ENCODE results near the gene CAB39.

Gene CAB39

GRCh38 chr2:230758566-230759480 is 46.2 kb downstream of the CAB39 start:
- DNase-seq: no peak

GRCh38 chr2:230759481-230760167 is 47.0 kb downstream of the CAB39 start:
- no peak for DNase-seq

DNA sequence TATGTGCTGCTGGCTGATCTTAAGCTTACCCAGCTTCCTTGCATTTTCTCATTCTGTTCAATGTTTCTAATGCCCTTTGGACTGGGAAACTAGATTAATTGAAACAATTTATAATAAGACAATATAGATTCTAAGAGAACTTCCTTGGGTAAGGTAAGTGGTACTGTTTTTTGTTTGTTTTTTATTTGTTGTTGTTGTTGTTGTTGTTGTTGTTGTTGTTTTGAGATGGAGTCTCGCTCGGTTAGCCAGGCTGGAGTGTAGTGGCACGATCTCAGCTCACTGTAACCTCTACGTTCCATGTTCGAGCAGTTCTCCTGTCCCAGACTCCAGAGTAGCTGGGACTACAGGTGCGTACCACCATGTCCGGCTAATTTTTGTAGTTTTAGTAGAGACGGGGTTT is 49.1 kb downstream of the CAB39 start:
- no peak for DNase-seq

GRCh38 chr2:230762317-230762896 is 49.8 kb downstream of the CAB39 start:
- peak; percentile 38 for DNase-seq

GRCh38 chr2:230764346-230764745 is 51.7 kb downstream of the CAB39 start:
- DNase-seq: no peak

DNA sequence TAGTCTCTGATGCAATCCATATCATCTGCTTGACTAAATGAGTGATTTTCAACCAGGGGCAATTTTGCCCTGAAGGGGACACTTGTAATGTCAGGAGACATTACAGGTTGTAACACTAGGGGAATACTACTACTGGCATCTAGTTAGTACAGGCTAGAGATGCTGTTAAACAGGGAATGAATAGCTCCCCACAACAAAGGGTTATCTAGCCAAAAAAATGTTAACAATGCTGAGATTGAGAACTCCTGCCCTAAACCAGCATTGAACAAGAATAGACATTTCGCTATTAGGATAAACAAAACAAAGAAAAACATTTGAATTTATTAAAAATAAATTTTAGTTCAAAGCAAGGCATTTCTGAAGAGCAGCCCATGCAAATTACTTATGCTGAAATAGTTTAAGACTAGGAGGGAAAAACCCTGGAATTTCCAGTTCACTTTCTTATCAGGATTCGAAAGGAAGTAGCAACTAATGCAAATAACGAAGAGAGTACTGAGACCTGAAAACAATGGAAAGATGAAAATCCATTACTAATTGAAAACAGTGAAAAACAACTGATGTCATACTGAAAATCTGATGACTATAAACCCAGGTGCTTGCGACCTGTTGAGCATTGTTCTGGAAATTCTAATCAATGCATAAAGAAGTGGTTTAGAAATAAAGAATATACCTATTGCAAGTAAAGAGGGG is 53.1 kb downstream of the CAB39 start:
- no peak for DNase-seq

DNA sequence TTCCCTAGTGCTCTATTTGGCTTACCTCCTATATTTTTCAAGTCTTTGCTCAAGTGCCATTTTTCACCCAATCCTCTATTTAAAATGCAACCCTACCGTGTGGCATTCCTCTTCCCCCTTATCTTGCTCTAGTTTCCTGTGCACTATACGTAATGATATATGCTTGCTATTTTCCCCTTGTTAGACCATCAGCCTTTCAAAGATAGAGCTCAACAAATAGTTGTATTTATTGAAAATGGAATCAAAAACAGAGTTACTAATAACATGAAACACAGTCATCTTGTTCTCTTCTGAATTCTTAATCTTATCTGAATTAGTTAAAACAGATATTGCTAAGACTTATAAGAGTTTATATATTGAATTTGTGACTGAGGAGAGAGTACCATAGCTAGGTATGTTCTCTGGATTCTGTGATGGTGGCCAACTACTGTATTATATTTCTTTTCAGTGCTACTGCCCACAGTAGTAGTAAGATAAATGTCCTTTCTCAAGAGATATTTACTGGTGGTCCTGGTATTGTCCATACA is 55.3 kb downstream of the CAB39 start:
- no peak for DNase-seq

- no peak for DNase-seq
These were observed 58.2 kb downstream of the CAB39 start for GRCh38 chr2:230770804-230771203.

DNA sequence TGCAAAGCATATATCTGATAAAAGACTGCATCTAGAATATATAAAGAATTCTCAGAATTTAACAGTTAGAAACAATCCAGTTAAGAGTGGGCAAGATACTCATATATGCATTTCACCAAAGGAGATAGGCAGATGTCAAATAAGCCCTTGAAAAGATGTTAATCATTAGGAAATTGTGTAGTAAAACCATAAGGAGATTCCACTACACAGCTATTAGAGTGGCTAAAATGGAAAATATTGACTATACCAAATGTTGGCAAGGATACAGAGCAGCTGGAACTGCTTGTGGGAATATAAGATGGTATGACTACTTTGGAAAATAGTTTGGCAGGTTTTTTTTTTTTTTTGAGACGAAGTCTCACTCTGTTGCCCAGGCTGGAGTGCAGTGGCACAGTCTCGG is 59.5 kb downstream of the CAB39 start:
- DNase-seq: no peak

- DNase-seq: no peak
These were observed 60.6 kb downstream of the CAB39 start for GRCh38 chr2:230773039-230773773.

GRCh38 chr2:230774348-230774951 is 61.8 kb downstream of the CAB39 start:
- DNase-seq: no peak

GRCh38 chr2:230775737-230776136 is 63.1 kb downstream of the CAB39 start:
- DNase-seq: no peak

DNA sequence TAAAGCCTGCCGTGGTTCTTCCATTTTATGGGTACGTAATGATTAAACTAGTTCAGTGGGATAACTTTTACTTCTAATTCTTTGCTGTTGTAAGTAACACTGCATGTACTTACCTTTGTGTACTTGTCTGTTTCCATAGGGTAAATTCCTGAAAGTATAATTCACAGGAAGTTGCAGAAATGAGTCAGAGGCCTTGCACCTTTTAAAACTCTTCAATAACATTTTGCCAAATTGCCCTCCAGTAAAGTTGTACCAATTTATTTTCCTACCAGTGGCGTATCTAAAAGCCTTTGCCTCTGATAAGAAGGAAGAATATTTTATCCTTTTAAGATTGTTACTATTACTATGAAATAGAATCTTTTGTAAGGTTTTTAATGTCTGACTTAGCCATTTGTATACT is 65.1 kb downstream of the CAB39 start:
- DNase-seq: no peak

GRCh38 chr2:230778350-230779063 is 65.9 kb downstream of the CAB39 start:
- DNase-seq: no peak

- peak; percentile 24 for DNase-seq
These were observed 66.5 kb downstream of the CAB39 start for GRCh38 chr2:230779126-230779525.

GRCh38 chr2:230779607-230780006 is 67.0 kb downstream of the CAB39 start:
- no peak for DNase-seq

- DNase-seq: peak; percentile 45
These were observed 68.6 kb downstream of the CAB39 start for GRCh38 chr2:230781130-230781797.

DNA sequence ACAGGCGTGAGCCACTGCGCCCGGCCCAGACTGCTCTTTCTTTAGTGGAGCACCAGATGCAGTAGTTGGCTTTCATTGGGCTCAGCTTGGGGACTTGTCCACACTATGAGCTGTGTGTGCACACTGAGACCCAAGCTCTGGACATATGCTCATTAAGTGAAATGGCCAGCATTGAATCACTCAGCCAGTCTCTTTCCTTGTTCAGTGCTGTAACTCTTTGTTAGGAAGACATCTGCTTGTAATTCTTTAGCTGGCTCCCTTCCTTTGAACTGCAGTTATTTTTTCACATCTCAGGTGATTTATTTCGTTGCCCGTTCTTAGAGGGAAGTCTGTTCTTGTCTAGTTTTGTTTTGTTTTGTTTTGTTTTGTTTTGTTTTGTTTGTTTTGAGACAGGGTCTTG is 70.5 kb downstream of the CAB39 start:
- DNase-seq: no peak

DNA sequence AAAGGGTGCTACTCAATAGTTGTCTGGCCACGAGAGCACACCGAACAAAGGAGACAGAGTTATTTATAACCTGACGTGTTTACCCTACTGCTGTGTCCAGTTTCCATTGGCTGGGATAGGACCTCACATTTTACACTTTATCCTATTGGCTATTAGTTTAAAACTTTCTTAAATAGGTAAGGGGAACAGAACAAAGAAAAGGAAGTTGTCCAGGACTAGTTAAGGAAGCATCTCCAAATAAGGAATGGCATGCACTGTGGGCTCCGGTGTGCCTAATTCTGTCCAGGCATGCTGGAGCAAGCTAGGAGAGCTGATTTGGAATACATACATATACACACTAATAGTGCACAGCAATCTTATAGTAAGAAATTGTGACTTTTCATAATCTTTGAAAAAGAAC is 72.2 kb downstream of the CAB39 start:
- DNase-seq: no peak

- no peak for DNase-seq
These were observed 72.7 kb downstream of the CAB39 start for GRCh38 chr2:230785346-230785745.

DNA sequence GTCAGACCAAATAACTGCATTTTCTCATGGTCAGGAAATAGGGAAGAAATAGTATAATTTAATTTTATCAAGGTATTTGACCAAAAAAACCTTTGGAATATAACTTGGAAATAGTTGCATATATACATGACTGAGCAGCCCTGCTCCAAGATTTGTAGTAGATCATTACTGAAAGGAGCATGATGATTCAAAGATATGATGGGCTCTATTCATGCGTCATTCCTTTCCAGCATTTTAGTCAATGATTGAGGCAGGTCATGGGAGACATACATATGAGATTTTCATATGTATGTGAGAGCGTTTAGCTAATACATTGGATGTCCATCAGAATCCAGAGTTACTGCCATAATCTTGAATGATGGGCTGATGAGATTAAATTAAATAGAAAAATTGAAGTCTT is 74.5 kb downstream of the CAB39 start:
- DNase-seq: no peak

Measured in activated CD4-positive, alpha-beta T cell treated with anti-CD3 and anti-CD28 coated beads for 48 hours (primary cell).